ENCODE measurements around the gene RBMS3. TPM values are rescaled to one million over a fixed set of nuclear protein-coding genes. Genes with fewer than 3 reads are reported as not detected.

The RBMS3 gene
- total RNA-seq, 1 donor = 2.1 TPM

DNA sequence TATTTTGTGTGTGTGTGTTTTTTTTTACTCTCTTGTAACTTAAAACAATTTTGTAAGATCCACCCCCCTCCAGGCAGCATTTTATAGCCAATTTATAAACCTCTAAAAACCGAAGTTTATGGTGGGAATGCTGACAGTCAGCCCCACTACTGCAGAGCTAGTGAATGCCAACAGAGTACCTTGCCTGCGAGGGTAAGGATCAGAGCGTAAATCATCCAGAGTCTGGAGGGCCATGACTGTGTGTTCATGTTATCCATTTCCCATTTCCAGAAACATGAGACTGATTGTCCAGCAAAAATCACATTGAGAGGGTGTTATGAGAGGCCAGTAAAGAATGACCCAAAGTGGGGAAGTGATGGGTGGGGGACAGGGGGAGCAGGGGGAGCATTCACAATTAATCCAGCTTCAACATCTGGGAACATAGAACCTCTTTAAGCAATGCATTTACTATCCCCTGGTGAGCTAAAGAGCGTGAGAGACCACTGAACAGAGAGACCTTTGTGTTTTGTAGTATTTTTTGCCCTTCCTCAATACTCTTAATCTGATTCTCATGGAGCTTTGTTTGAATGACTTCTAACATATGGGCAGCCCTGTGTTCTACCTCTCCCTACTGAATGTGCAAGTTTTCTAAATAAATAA, 464.5 kb downstream of the RBMS3 start:
- H3K9me3 ChIP-seq (ENCODE audit: low read depth, low read length) = no peaks in the 10 kb centered on the region
- H3K27me3 ChIP-seq (ENCODE audit: insufficient read depth, low read length) = no peaks in the 10 kb centered on the region
- H3K4me1 ChIP-seq (ENCODE audit: insufficient read depth, low read length) = no peaks in the 10 kb centered on the region

DNA sequence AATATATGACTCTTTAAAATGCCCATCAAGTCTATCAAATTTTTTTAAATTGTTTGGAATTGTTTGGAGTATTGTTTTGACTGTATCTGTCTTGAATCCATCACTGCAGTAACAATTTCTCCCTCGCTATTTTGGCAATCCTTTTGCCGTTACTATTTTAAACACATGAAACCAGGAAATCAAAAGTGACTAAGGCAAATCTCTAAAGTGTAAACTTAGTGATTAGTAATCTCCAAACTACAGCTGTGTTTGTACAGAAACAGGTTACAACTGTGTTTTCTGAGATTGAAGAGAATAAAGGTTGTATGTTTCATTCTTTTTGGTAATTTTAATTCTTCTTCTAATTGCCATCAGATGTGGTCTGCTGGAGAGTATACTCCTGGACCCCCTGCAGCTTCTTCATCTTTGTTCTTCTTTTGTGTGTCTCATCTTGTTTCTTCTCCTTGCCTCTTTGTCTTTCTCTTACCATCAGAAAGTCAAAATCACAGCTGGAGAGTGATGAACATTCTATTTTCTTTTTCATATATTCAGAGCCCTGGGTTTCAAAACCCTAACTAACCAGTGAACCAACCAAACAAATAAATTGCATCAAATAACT, 465.4 kb downstream of the RBMS3 start:
- no peaks in the 10 kb centered on the region for H3K27me3 ChIP-seq (ENCODE audit: insufficient read depth, low read length)
- no peak overlapping the region for H3K4me3 ChIP-seq (ENCODE audit: low read length)
- H3K9me3 ChIP-seq (ENCODE audit: low read depth, low read length) = no peaks in the 10 kb centered on the region
- H3K4me1 ChIP-seq (ENCODE audit: insufficient read depth, low read length) = no peaks in the 10 kb centered on the region

More for the DNA sequence above, 464.5 kb downstream of the RBMS3 start:
- H3K4me3 ChIP-seq (ENCODE audit: low read length) = no peak overlapping the region

DNA sequence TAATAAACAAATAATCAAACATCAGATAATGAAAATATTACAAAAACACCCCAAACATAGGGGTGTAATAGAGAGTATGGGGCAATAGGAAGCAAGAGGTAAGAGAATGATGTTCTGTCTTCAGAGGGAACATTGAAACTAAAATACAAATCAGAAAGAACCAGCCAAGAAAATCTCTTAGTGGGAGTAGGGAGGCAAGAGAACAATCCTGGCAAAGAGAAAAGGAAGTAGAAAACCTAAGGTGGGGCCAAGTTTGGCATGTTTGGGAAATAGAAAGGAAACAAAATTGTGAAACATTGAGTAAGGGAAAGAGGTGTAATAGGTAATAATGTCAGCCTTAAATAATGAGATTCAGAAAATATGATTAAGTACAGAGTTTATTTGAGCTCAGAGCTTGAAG, 467.1 kb downstream of the RBMS3 start:
- H3K27me3 ChIP-seq (ENCODE audit: insufficient read depth, low read length) = no peaks in the 10 kb centered on the region
- no peak overlapping the region for H3K4me3 ChIP-seq (ENCODE audit: low read length)
- H3K9me3 ChIP-seq (ENCODE audit: low read depth, low read length) = no peaks in the 10 kb centered on the region
- H3K4me1 ChIP-seq (ENCODE audit: insufficient read depth, low read length) = no peaks in the 10 kb centered on the region

DNA sequence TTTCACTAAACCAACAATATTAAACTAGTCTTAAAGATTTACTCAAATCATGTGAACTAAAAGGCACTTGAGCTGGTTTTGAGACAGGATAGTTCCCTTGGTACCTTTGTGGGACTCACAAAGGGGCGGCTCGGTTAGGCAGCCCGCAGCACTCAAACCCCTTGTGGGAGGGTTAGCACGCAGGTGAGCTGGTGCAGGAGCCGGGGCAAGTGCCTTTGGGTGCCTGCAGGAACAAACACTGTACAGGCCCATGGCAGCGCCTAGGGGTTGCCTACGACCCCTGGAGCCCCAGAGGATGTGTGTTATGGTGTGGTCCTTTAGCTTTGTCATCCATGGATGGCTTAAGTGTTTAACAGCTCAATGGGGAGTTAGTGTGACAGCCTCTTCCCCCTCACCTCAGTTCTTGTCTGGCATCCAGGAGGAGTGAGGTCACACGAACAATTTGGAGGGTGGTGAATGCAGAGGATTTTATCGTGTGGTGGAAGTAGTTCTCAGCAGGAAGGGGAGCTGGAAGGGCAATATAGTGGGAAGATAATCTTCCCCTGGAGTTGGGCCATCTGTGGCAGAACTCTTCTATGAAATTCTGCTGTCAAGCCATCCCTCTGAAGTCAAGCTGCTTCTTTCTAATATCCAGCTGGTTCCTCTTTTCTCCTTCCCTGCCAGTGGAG, 470.9 kb downstream of the RBMS3 start:
- Histone ChIP-seq H3K4me1 (ENCODE audit: insufficient read depth, low read length) (no peaks in the 10 kb centered on the region), H3K9me3 (ENCODE audit: low read depth, low read length) (no peaks in the 10 kb centered on the region), H3K4me3 (ENCODE audit: low read length) (no peak overlapping the region), H3K27me3 (ENCODE audit: insufficient read depth, low read length) (no peaks in the 10 kb centered on the region)

DNA sequence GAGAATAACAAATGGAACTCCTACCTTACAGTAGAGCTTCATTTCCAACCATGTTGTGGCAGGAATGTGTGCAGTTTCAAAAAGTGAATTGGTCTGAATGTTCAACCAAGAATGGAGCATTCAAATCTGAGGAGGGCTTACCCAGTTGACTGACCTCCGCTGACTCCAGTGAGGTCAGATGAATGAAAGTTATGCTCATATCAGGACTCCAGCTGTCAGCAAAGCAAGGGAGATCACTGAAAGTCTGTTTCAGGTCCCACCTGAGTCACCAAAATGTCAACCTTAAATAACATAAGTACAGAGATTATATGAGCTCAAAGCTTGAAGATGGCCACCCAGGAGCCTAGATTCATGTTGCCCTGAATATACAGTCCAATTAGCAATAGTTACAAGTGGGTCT, 473.5 kb downstream of the RBMS3 start:
- peaks cover 6% of the 10 kb centered on the region for H3K4me1 ChIP-seq (ENCODE audit: insufficient read depth, low read length)
- no peaks in the 10 kb centered on the region for H3K9me3 ChIP-seq (ENCODE audit: low read depth, low read length)
- H3K27me3 ChIP-seq (ENCODE audit: insufficient read depth, low read length) = no peaks in the 10 kb centered on the region
- no peak overlapping the region for H3K4me3 ChIP-seq (ENCODE audit: low read length)

DNA sequence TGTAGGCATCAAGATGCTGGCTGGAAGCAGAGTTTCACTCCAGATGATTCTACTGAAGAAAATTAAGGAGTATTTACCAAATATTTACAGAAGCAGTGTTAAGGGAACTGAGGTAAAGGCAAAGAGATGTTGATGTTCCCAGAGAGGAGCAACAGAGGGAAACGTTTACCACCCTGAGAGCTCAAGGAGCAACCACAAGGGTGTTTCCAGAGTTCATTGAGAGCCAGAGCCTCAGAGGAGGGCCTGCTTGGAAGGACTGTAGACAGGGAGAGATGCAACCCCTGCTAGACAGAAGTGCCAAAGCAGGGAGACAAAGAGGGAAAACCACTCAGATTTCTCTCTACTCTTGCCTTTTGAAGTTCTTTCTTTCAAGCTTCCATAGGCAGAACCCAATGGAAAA, 474.5 kb downstream of the RBMS3 start:
- H3K4me1 ChIP-seq (ENCODE audit: insufficient read depth, low read length) = peaks cover 11% of the 10 kb centered on the region
- no peaks in the 10 kb centered on the region for H3K9me3 ChIP-seq (ENCODE audit: low read depth, low read length)
- no peak overlapping the region for H3K4me3 ChIP-seq (ENCODE audit: low read length)
- no peaks in the 10 kb centered on the region for H3K27me3 ChIP-seq (ENCODE audit: insufficient read depth, low read length)

DNA sequence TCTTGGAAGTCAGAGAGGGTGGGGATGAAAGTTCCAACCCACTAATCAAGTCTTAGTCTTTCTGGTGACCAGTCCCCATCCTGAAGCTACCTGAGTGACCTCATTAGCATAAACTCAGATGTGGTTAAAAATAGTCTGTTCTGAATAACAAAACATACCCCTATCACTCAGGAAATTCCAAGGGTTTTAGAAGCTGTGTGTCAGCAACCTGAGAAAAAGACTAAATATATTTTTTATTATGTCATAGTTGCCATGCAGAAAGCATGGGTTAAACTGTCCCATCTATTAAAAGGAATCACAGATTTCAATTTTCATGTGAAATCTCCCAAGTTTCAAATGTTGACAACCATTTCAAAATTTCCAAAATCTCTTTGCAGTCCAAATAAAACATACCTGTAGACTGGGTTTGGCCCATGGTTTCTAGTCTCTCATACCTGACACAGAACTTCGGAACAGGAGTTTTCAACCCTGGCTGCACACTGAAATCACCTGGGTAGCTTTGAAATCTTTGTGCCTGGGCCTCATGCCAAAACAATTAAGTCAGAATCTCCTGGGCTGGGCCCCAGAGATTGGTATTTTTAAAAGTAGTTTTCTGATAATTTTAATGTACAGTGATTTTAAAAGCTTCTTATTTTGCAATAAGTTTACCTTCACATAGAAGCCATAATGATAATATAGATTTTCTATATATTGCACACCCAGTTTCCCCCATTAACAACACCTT, 476.3 kb downstream of the RBMS3 start:
- Histone ChIP-seq H3K27me3 (ENCODE audit: insufficient read depth, low read length) (no peaks in the 10 kb centered on the region), H3K4me1 (ENCODE audit: insufficient read depth, low read length) (peaks cover 11% of the 10 kb centered on the region), H3K4me3 (ENCODE audit: low read length) (no peak overlapping the region), H3K9me3 (ENCODE audit: low read depth, low read length) (no peaks in the 10 kb centered on the region)

DNA sequence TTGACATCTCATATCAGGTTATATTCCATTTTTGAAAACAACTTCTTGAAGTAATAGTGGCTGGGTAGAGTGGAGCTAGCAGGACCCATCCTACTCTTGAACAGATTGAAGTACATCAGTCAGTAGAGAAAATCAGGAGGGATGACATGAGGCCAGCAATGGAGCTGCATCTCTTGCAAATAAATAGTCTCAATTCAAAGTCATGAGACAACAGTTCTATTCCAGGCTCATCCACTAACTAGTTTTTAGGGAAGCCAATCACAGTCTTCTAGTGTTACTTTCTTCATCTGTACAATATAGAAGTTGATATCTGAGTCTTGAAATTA, 477.2 kb downstream of the RBMS3 start:
- no peaks in the 10 kb centered on the region for H3K9me3 ChIP-seq (ENCODE audit: low read depth, low read length)
- H3K4me1 ChIP-seq (ENCODE audit: insufficient read depth, low read length) = peaks cover 11% of the 10 kb centered on the region
- no peak overlapping the region for H3K4me3 ChIP-seq (ENCODE audit: low read length)
- no peaks in the 10 kb centered on the region for H3K27me3 ChIP-seq (ENCODE audit: insufficient read depth, low read length)

DNA sequence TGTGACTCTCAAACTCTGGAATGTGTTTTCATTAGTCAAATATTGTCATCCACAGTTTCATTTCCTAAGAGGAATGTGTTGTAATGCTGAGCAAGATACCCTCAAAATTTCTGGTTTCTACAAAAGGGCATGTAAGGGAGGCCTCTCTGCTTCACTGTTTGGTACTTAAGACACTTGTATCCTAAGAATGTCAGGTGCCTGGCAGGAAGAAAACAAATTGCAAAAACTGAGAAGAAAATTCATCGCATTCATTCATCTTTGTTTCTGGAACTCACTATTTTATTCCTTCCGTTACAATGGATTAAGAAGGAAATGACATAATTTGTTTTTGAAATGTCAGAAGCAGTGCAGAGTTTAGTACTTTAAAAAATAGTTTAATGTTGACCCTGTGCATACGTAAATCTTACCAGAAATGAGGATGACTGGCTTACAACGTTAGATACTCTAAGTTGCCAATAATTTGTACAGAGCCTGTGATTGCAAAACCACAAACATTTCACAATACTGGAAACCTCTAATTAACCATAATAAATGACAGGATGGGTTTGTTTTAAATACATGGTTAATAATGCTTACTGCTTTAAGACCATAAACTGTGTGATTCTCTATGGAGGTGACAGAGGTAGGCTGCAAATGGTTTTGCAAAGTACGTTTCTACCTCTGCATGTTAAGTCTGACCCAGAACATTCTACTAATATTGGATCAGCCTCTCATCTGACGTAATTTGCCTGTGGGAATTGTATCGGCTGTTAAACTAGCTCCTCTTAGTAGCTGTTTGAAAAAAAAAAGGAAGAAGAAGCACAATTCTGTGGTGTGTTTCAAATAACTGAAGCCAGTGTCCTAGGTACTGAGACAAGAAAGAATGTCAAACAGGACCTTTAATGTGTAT, 477.8 kb downstream of the RBMS3 start:
- Histone ChIP-seq H3K4me3 (ENCODE audit: low read length) (no peak overlapping the region), H3K27me3 (ENCODE audit: insufficient read depth, low read length) (no peaks in the 10 kb centered on the region), H3K9me3 (ENCODE audit: low read depth, low read length) (no peaks in the 10 kb centered on the region), H3K4me1 (ENCODE audit: insufficient read depth, low read length) (peaks cover 11% of the 10 kb centered on the region)

DNA sequence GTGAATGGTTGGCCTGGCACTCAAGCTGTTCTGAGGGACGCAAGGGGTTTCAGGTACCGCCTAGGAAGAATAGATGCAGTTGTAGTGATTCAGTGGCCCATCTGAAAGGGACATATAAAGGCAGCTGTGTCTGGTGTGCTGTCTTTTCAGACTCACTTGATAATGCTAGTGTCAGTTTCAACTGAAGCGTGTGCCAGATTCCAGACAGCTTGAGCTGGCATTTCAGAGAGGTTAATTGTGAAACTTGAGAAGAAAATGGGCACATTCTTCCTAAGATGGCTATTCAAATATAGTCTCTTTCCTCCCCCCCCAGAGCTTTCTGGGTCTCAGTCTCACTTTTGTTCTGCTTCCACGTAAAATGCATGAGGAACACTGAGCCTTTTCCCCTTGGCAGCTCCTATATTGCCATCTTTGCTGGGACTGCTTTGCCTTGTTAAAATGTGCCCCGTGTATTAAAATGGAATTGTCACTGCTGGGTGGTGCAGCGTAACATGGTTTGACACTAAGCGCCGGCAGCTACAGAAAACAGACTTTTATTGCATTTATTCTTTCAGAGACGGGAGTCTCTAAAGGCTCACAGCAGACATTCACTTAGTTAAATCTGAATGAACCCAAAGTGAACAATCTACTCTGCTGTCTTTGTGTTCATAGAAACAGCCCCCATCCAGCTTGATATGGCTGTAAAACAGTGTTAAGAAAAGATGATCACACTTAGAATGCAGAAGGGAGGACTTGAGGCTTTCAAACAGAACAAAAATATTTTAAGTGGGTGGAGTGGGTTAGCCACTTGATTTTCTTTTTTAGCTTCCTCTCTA, 478.7 kb downstream of the RBMS3 start:
- Histone ChIP-seq H3K4me3 (ENCODE audit: low read length) (no peak overlapping the region), H3K9me3 (ENCODE audit: low read depth, low read length) (no peaks in the 10 kb centered on the region), H3K27me3 (ENCODE audit: insufficient read depth, low read length) (no peaks in the 10 kb centered on the region), H3K4me1 (ENCODE audit: insufficient read depth, low read length) (peaks cover 11% of the 10 kb centered on the region)

DNA sequence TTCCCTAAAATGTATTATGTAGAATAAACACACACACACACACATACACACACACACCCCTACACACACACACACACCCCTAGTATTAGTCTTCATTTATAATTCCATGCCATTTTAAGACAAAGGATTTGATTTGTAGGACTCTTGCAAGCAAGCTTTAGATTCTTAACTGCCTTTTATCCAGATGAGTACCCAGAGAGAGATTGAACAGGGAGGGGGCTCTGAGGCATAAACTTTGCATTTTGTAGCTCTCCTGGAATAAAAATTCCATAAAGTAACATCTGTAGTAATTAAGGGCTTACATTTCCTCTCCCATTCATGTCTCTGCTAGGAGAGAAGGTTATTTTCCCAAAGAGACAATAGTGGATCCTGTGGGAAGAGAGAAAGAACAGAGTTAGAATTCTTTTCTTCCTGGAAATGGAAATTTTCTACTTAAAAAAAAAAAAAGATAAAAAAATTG, 479.4 kb downstream of the RBMS3 start:
- Histone ChIP-seq H3K27me3 (ENCODE audit: insufficient read depth, low read length) (no peaks in the 10 kb centered on the region), H3K4me1 (ENCODE audit: insufficient read depth, low read length) (peaks cover 11% of the 10 kb centered on the region), H3K9me3 (ENCODE audit: low read depth, low read length) (no peaks in the 10 kb centered on the region), H3K4me3 (ENCODE audit: low read length) (no peak overlapping the region)

DNA sequence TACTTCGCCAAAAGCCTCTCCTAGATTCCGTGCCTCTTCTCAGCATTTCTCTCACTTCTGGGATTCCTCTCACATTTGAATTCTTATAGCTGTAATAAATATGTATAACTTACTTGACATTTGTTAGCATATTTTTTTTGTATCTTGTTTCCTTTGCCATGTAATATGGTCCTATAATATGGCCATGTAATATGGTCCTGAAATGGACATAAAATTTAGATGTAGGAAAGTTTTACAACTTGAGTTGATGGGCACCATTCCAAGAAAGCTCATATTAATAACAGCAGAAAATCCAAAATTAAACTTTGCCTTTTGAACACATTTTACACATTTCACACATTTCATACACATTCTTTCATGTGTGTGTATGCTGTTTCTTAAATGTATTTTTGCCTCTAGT, 480.6 kb downstream of the RBMS3 start:
- H3K27me3 ChIP-seq (ENCODE audit: insufficient read depth, low read length) = no peaks in the 10 kb centered on the region
- peaks cover 11% of the 10 kb centered on the region for H3K4me1 ChIP-seq (ENCODE audit: insufficient read depth, low read length)
- H3K9me3 ChIP-seq (ENCODE audit: low read depth, low read length) = no peaks in the 10 kb centered on the region
- no peak overlapping the region for H3K4me3 ChIP-seq (ENCODE audit: low read length)

DNA sequence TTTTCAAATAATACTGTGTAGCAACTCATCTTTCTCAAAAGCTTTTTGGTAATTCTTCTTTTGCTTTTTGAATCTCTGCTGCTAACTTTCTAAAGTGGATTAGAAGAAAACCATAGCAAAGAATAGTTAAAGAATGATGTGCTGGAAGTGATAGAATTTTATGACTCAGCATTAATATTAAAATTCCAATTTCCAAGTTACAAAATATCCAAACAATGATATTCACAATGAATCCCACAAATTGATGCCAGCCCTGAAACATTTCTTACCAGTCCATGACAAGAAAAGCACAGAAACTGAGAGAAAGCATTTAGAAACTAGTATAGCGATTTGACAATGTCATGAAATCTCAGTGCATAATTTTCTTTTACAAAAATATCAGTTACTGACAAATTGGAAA, 482.2 kb downstream of the RBMS3 start:
- Histone ChIP-seq H3K9me3 (ENCODE audit: low read depth, low read length) (no peaks in the 10 kb centered on the region), H3K4me1 (ENCODE audit: insufficient read depth, low read length) (peaks cover 11% of the 10 kb centered on the region), H3K27me3 (ENCODE audit: insufficient read depth, low read length) (no peaks in the 10 kb centered on the region), H3K4me3 (ENCODE audit: low read length) (no peak overlapping the region)

DNA sequence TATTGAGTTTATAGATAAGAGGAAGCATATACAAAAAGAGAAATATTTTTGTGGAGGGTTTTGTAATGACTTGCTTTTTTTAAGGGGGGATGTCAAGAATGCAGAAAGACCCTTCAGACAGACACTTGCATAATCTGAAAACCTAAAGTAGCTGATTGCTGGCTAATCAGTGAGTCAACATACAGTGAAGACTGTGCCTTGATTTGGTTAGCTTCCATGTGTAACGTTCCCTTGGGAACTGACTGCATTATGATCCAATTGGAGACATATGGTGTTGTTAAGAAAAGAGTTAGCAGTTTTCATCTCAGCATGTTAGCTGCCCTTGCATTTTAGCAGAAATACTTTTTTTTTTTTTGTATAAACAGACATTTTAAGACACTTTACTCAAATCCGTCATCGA, 483.2 kb downstream of the RBMS3 start:
- Histone ChIP-seq H3K4me3 (ENCODE audit: low read length) (no peak overlapping the region), H3K9me3 (ENCODE audit: low read depth, low read length) (no peaks in the 10 kb centered on the region), H3K27me3 (ENCODE audit: insufficient read depth, low read length) (no peaks in the 10 kb centered on the region), H3K4me1 (ENCODE audit: insufficient read depth, low read length) (peaks cover 9% of the 10 kb centered on the region)
